HG03575 (cell line): Measurements from ENCODE around the gene CDH15.
"Not testable (repeated sequence)": the region's sequence is repeated elsewhere in the genome, so short reads cannot be mapped to it uniquely, and the experiment has no call there.

Experiments used
- ATAC-seq: cut with Tn5 transposase; IDR thresholded peaks from one replicate; pipeline ENCODE4 v1.9.1; 2021; ENCODE audit not compliant: unreplicated experiment, insufficient number of reproducible peaks, low FRiP score; ENCODE audit errors: extremely low read depth

Gene CDH15

DNA sequence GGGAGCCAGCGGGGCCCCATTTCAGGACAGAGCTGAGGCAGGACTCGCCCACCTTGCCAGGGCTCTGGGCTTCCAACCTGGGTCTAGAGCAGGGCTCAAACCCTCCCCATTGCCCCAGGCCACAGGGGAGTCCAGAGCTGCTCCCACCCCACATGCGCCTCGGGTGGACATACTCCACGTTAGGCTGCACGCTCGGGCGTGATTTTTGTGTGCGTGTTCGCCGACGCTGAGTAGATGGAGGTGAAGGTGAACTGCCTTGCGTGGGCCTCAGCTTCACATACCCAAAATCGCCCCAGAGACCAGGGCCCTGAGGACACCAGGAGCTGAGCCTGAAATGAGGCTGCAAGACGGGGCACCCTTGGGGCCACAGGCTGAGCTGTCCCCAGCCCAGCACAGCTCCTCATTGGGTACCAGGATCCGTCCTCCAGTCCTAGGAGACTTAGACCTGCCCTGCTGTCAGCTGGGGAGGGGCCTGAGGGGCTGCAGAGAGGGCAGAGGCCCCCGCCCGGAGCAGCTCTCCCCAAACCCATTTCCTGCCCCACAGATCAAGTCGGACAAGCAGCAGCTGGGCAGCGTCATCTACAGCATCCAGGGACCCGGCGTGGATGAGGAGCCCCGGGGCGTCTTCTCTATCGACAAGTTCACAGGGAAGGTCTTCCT, 8.2 kb downstream of the CDH15 start:
- no peak for ATAC-seq

DNA sequence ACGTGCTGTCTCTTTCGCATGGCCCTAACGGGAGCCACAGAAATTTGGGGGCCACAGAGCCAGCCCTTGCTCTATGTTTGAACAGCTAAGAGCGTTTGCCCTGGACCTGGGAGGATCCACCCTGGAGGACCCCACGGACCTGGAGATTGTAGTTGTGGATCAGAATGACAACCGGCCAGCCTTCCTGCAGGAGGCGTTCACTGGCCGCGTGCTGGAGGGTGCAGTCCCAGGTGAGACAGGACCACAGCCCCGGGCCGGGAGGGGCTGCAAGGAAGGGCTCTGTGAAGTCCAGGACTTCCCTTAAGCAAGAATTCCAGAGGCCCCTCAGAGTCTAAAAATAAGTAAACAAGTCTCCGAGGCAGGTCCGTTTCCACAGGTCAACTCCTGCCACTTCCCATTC, 11.9 kb downstream of the CDH15 start:
- no peak for ATAC-seq

DNA sequence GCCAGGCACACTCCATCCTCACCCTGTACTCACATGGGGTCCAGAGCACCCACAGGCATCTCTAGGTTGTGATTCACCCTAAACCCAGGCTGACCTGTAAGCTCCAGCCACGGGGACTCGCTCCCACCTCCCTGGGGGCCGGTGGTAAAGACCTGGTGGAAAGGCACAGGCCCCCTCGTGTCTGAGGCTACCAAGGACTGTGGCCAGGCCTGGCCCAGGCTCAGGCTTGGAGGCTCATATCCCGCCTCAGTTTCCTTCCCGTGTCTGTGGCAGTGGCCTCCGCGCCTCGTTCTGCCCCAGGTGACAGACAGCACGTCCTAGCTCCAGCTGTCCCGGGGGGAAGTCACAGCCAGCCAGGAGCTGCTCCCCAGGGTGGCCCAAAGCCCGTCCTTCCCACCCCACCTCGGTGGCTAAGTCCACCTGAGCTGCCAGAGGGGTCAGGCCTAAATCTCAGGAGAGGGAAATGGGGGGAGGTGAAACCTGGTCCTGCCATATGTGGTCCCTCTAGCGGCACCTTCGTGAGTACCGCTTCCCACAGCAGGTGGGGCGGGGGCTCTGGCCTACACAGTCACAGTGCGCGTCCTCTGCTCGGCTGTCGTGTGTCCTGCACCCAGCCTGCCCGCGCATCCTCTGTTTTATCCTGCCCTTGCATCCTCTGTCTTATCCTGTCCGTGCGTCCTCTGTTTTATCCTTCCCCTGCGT, 12.6 kb downstream of the CDH15 start:
- ATAC-seq, result no peak

DNA sequence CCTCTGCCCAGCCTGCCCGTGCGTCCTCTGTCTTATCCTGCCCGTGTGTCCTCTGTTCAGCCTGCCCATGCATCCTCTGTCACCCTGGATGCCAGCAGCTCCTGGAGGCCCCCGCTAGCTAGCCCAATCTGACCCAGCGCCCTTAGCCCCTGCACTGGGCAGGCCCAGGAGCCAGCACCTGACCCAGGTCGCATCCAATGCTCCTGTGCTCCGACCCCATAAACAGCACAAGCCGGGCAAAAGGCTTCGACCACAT, 13.1 kb downstream of the CDH15 start:
- no peak for ATAC-seq

- ATAC-seq, result no peak
Measured at GRCh38 chr16:89184933-89185794, 13.6 kb downstream of the CDH15 start.

DNA sequence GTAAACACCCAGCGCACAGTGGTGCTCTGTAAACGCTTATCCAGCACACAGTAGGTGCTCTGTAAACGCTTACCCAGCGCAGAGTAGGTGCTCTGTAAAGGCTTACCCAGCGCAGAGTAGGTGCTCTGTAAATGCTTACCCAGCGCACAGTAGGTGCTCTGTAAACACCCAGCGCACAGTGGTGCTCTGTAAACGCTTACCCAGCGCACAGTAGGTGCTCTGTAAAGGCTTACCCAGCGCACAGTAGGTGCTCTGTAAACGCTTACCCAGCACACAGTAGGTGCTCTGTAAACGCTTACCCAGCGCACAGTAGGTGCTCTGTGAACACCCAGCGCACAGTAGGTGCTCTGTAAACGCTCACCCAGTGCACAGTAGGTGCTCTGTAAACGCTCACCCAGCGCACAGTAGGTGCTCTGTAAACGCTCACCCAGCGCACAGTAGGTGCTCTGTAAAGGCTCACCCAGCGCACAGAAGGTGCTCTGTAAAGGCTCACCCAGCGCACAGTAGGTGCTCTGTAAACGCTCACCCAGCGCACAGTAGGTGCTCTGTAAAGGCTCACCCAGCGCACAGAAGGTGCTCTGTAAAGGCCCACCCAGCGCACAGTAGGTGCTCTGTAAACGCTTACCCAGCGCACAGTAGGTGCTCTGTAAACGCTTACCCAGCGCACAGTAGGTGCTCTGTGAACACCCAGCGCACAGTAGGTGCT, 14.5 kb downstream of the CDH15 start:
- ATAC-seq, result not testable (repeated sequence)

DNA sequence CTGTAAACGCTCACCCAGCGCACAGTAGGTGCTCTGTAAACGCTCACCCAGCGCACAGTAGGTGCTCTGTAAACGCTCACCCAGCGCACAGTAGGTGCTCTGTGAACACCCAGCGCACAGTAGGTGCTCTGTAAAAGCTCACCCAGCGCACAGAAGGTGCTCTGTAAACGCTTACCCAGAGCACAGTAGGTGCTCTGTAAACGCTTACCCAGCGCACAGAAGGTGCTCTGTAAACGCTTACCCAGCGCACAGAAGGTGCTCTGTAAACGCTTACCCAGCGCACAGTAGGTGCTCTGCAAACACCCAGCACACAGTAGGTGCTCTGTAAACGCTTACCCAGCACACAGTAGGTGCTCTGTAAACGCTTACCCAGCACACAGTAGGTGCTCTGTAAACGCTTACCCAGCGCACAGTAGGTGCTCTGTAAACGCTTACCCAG, 15.1 kb downstream of the CDH15 start:
- ATAC-seq, result not testable (repeated sequence)

GRCh38 chr16:89187032-89187769, 15.7 kb downstream of the CDH15 start:
- ATAC-seq, result no peak

DNA sequence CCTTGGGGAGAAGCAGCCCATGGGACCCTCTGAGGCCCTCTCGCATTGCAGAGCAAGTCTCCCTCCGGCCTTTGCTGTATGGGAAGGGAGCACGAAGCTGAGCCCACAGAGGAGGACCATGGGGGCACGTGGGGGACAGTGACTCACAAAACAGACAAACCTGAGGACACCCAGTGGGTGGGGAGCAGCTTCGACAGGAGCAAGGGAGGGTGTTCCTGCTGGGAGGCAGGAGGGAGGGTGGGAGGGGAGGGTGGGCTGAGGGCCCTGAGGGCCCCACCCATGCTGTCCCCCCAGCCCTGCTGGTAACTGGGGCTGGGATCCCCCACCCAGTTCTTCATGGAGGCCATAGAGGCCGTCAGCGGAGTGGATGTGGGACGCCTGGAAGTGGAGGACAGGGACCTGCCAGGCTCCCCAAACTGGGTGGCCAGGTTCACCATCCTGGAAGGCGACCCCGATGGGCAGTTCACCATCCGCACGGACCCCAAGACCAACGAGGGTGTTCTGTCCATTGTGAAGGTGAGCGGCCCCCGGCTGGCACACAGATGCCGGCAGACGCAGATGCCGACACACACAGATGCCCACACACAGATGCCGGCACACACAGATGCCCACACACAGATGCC, 16.3 kb downstream of the CDH15 start:
- no peak for ATAC-seq

GRCh38 chr16:89188471-89189357, 17.2 kb downstream of the CDH15 start:
- ATAC-seq, result not testable (repeated sequence)

GRCh38 chr16:89189358-89190025, 17.9 kb downstream of the CDH15 start:
- no peak for ATAC-seq

DNA sequence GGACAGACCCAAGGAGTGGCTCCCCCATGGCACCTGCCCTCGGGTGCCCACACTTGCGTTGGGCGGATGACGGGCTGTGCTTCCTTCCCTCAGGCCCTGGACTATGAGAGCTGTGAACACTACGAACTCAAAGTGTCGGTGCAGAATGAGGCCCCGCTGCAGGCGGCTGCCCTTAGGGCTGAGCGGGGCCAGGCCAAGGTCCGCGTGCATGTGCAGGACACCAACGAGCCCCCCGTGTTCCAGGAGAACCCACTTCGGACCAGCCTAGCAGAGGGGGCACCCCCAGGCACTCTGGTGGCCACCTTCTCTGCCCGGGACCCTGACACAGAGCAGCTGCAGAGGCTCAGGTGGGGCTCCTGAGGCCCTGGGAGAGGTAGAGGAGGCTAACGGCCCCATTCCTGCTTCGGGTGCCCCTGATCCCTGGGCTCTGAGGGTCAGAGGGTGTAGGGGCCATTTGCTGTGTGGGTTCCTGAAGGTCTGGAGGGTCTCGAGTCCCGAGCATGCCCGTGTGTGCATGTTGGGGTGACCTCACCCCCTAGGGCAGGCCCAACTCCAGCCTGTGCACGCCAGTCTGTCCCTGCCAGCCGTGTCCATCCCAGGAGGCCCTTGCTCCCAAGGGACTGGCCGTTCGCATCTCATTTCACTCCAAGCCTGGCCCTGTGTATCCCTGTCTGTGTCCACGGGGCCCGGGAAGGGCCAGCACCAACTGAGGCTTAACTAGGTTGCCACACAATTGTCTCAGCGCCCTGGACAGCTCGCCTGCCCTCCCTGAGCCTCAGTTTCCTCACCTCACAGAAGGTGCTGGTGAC, 18.8 kb downstream of the CDH15 start:
- ATAC-seq, result no peak

GRCh38 chr16:89191033-89191900, 19.7 kb downstream of the CDH15 start:
- no peak for ATAC-seq

DNA sequence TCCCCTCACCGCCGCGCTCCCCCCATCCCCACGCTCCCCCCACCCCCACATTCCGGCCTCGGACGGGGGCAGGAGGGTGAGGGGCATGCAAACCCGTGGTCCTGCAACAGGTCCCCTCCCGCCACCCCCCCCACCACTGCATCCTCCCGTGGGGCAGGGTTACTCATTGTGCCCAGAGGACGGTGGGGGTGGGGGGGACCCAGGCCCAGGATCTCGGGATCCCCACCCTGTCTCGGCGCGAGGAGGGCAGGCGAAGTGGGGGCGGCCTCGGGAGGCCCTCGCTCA, 20.3 kb downstream of the CDH15 start:
- ATAC-seq, result no peak

- ATAC-seq, result not testable (repeated sequence)
Measured at GRCh38 chr16:89192186-89192955, 20.8 kb downstream of the CDH15 start.
